Measurements from ENCODE around the gene CRIM1. TPM values are rescaled to one million over a fixed set of nuclear protein-coding genes. Genes with fewer than 3 reads are reported as not detected.

The CRIM1 gene
- total RNA-seq, 1 donor from 2014 or later, result 246 TPM

- no peak for TF ChIP-seq CTCF (IDR thresholded peaks at IDR 0.05; ENCODE audit: unreplicated experiment)
- H3K4me1 Mint-ChIP-seq (ENCODE audit: unreplicated experiment), result peaks cover 14% of the 10 kb centered on the region
- no peaks in the 10 kb centered on the region for H3K27me3 Mint-ChIP-seq (ENCODE audit: unreplicated experiment)
- H3K4me3 Mint-ChIP-seq (ENCODE audit: unreplicated experiment), result no peak overlapping the region
- no peak overlapping the region for H3K27ac Mint-ChIP-seq (ENCODE audit: unreplicated experiment)
- no peaks in the 10 kb centered on the region for H3K9me3 Mint-ChIP-seq (ENCODE audit: unreplicated experiment)
- no peak for DNase-seq (ENCODE audit: low spot score)
- H3K36me3 Mint-ChIP-seq (ENCODE audit: low read depth, unreplicated experiment), result peaks cover 8% of the 10 kb centered on the region
Observed at GRCh38 chr2:36397728-36398413, 42.3 kb downstream of the CRIM1 start.

- no peaks in the 10 kb centered on the region for H3K27me3 Mint-ChIP-seq (ENCODE audit: unreplicated experiment)
- no peak overlapping the region for H3K27ac Mint-ChIP-seq (ENCODE audit: unreplicated experiment)
- no peak for TF ChIP-seq CTCF (IDR thresholded peaks at IDR 0.05; ENCODE audit: unreplicated experiment)
- peaks cover 6% of the 10 kb centered on the region for H3K36me3 Mint-ChIP-seq (ENCODE audit: low read depth, unreplicated experiment)
- H3K4me1 Mint-ChIP-seq (ENCODE audit: unreplicated experiment), result peaks cover 6% of the 10 kb centered on the region
- DNase-seq (ENCODE audit: low spot score), result no peak
- H3K9me3 Mint-ChIP-seq (ENCODE audit: unreplicated experiment), result no peaks in the 10 kb centered on the region
- no peak overlapping the region for H3K4me3 Mint-ChIP-seq (ENCODE audit: unreplicated experiment)
Observed at GRCh38 chr2:36399050-36399449, 43.5 kb downstream of the CRIM1 start.

- no peak for DNase-seq (ENCODE audit: low spot score)
- H3K27me3 Mint-ChIP-seq (ENCODE audit: unreplicated experiment), result no peaks in the 10 kb centered on the region
- H3K4me3 Mint-ChIP-seq (ENCODE audit: unreplicated experiment), result no peak overlapping the region
- H3K36me3 Mint-ChIP-seq (ENCODE audit: low read depth, unreplicated experiment), result no peaks in the 10 kb centered on the region
- no peaks in the 10 kb centered on the region for H3K9me3 Mint-ChIP-seq (ENCODE audit: unreplicated experiment)
- no peak overlapping the region for H3K27ac Mint-ChIP-seq (ENCODE audit: unreplicated experiment)
- peaks cover 32% of the 10 kb centered on the region for H3K4me1 Mint-ChIP-seq (ENCODE audit: unreplicated experiment)
- no peak for TF ChIP-seq CTCF (IDR thresholded peaks at IDR 0.05; ENCODE audit: unreplicated experiment)
Observed at GRCh38 chr2:36403675-36404230, 48.2 kb downstream of the CRIM1 start.

- no peak overlapping the region for H3K4me3 Mint-ChIP-seq (ENCODE audit: unreplicated experiment)
- H3K27me3 Mint-ChIP-seq (ENCODE audit: unreplicated experiment), result peaks cover 2% of the 10 kb centered on the region
- DNase-seq (ENCODE audit: low spot score), result no peak
- H3K4me1 Mint-ChIP-seq (ENCODE audit: unreplicated experiment), result peaks cover 37% of the 10 kb centered on the region
- no peaks in the 10 kb centered on the region for H3K36me3 Mint-ChIP-seq (ENCODE audit: low read depth, unreplicated experiment)
- H3K27ac Mint-ChIP-seq (ENCODE audit: unreplicated experiment), result no peak overlapping the region
- no peaks in the 10 kb centered on the region for H3K9me3 Mint-ChIP-seq (ENCODE audit: unreplicated experiment)
- no peak for TF ChIP-seq CTCF (IDR thresholded peaks at IDR 0.05; ENCODE audit: unreplicated experiment)
Observed at GRCh38 chr2:36404318-36404717, 48.7 kb downstream of the CRIM1 start.

- H3K27ac Mint-ChIP-seq (ENCODE audit: unreplicated experiment), result no peak overlapping the region
- no peak for DNase-seq (ENCODE audit: low spot score)
- no peak overlapping the region for H3K4me3 Mint-ChIP-seq (ENCODE audit: unreplicated experiment)
- no peak for TF ChIP-seq CTCF (IDR thresholded peaks at IDR 0.05; ENCODE audit: unreplicated experiment)
- H3K9me3 Mint-ChIP-seq (ENCODE audit: unreplicated experiment), result no peaks in the 10 kb centered on the region
- no peaks in the 10 kb centered on the region for H3K36me3 Mint-ChIP-seq (ENCODE audit: low read depth, unreplicated experiment)
- peaks cover 3% of the 10 kb centered on the region for H3K27me3 Mint-ChIP-seq (ENCODE audit: unreplicated experiment)
- peaks cover 41% of the 10 kb centered on the region for H3K4me1 Mint-ChIP-seq (ENCODE audit: unreplicated experiment)
Observed at GRCh38 chr2:36404754-36405153, 49.2 kb downstream of the CRIM1 start.
